Measurements from ENCODE around the gene RFC4.

GRCh38 chr3:186845756-186846155, 39.5 kb upstream of the RFC4 start:
- TF ChIP-seq POLR2A (IDR thresholded peaks at IDR 0.05) (no peak), CTCF (IDR thresholded peaks at IDR 0.05) (no peak), EP300 (IDR thresholded peaks at IDR 0.05) (no peak)

Measured in tibial nerve (tissue), 4 donors.